ENCODE data around the gene MACROH2A2.
"Not testable (repeated sequence)": the region's sequence is repeated elsewhere in the genome, so short reads cannot be mapped to it uniquely, and the experiment has no call there.

Gene MACROH2A2

DNA sequence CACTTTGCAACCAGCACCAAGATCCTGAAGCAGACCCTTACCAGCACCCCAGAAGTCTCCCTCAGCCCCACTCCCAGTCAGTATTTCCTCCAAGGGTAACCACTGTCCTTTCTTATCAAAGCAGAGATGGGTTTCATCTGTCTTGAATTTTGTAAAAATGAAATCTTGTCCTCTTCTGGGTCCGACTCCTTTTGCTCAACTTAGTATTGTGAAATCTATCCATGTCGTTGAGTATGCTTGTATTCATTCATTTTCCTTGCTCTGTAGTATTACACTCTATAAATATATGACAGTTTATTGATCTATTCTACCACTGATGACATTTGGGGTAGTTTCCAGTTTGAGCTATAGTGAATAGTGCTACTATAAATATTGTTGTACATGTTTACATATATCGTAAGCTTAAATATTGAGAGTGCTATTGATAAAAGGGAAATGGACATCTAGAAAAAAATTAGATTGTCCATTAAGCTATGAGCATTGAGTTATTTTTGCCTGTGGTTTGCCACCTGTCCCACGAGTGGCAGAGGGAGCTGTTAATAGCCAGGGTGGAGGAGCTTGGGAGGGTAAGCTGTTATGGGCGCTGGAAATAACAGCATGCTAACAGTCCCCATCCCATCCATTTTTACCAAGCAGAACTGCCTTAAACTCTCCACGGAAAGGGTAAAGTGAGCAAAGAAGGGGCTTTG is 43.5 kb downstream of the MACROH2A2 start:
- no peak for DNase-seq (ENCODE audit: insufficient read length, low spot score)
- TF ChIP-seq TAF1 (IDR thresholded peaks at IDR 0.05; ENCODE audit: low read depth, low read length): no peak
- no peak for TF ChIP-seq POLR2AphosphoS5 (IDR thresholded peaks at IDR 0.05; ENCODE audit: low read depth, low read length)
- no peak for TF ChIP-seq POU2F2 (IDR thresholded peaks at IDR 0.05; ENCODE audit: low read depth, low read length)
- no peak for TF ChIP-seq PAX5 (IDR thresholded peaks at IDR 0.05; ENCODE audit: insufficient read depth, low read length, severe bottlenecking)
- no peak for TF ChIP-seq SPI1 (IDR thresholded peaks at IDR 0.05; ENCODE audit: low read depth, low read length)
- TF ChIP-seq POLR2A (IDR thresholded peaks at IDR 0.05; ENCODE audit: low read depth, low read length): no peak
- no peak for FAIRE-seq

DNA sequence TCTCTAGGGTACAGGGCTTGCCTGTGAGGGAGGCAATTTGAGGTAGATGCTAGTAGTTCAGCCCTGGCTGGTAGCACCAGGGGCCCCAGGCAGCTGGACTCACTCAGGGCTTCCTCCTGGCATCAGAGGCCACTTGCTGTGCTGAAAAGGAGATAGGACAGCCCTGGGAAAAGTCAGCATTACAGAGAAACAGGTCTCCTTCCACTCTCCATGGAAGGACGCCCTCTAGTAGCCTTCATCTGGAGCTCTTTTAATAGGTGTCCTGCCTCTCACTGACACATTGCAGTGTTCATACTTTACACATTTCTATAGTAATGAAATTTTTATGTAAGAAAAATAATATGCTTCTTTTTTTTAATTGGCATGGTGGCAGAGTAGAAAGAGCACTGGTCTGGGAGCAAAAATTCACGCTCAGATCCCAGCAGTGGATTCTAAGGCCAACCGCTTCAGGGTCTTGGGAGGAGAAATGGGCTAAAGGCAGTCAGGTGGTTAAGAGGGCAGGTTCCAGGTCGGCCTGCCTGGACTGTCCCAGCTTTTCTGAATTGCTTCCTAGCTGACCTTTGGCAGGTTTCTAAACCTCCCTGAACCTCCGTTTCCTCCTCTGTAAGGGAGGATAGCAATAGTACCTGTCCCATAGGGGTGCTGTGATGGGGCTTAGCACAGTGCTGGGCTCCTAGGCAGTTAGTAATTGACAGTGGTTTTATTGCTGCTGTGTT is 44.2 kb downstream of the MACROH2A2 start:
- no peak for TF ChIP-seq POU2F2 (IDR thresholded peaks at IDR 0.05; ENCODE audit: low read depth, low read length)
- no peak for TF ChIP-seq SPI1 (IDR thresholded peaks at IDR 0.05; ENCODE audit: low read depth, low read length)
- no peak for TF ChIP-seq TAF1 (IDR thresholded peaks at IDR 0.05; ENCODE audit: low read depth, low read length)
- TF ChIP-seq PAX5 (IDR thresholded peaks at IDR 0.05; ENCODE audit: insufficient read depth, low read length, severe bottlenecking): no peak
- TF ChIP-seq POLR2AphosphoS5 (IDR thresholded peaks at IDR 0.05; ENCODE audit: low read depth, low read length): no peak
- TF ChIP-seq POLR2A (IDR thresholded peaks at IDR 0.05; ENCODE audit: low read depth, low read length): no peak
- no peak for FAIRE-seq
- DNase-seq (ENCODE audit: insufficient read length, low spot score): no peak

- FAIRE-seq (no peak), DNase-seq (ENCODE audit: insufficient read length, low spot score) (no peak)
- no peak for TF ChIP-seq TAF1 (IDR thresholded peaks at IDR 0.05; ENCODE audit: low read depth, low read length)
- TF ChIP-seq SPI1 (IDR thresholded peaks at IDR 0.05; ENCODE audit: low read depth, low read length): no peak
- no peak for TF ChIP-seq POLR2AphosphoS5 (IDR thresholded peaks at IDR 0.05; ENCODE audit: low read depth, low read length)
- TF ChIP-seq POLR2A (IDR thresholded peaks at IDR 0.05; ENCODE audit: low read depth, low read length): no peak
- TF ChIP-seq POU2F2 (IDR thresholded peaks at IDR 0.05; ENCODE audit: low read depth, low read length): no peak
- TF ChIP-seq PAX5 (IDR thresholded peaks at IDR 0.05; ENCODE audit: insufficient read depth, low read length, severe bottlenecking): no peak
Measured at GRCh38 chr10:70097459-70097858, 44.8 kb downstream of the MACROH2A2 start.

DNA sequence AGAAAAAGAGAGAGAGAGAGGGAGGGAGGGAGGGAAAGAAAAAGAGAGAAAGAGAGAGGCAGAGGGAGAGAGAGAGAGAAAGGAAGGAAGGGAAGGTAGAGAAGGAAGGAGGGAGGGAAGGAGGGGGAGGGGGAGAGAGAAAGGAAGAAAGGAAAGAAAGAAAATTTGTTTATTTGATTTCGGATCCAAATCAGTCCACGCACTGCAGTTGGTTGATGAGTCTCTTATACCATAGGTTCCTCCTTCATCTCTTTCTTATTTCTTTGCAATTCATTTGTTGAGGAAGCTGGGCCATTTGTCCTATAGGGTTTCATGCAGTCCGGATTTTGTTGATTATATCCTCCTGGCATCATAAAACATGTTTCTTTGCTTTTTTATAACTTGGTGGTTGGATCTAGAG is 45.6 kb downstream of the MACROH2A2 start:
- DNase-seq (ENCODE audit: insufficient read length, low spot score): no peak
- TF ChIP-seq TAF1 (IDR thresholded peaks at IDR 0.05; ENCODE audit: low read depth, low read length) (no peak), SPI1 (IDR thresholded peaks at IDR 0.05; ENCODE audit: low read depth, low read length) (no peak), POLR2AphosphoS5 (IDR thresholded peaks at IDR 0.05; ENCODE audit: low read depth, low read length) (no peak), PAX5 (IDR thresholded peaks at IDR 0.05; ENCODE audit: insufficient read depth, low read length, severe bottlenecking) (no peak), POU2F2 (IDR thresholded peaks at IDR 0.05; ENCODE audit: low read depth, low read length) (no peak), POLR2A (IDR thresholded peaks at IDR 0.05; ENCODE audit: low read depth, low read length) (no peak)
- FAIRE-seq: no peak

DNA sequence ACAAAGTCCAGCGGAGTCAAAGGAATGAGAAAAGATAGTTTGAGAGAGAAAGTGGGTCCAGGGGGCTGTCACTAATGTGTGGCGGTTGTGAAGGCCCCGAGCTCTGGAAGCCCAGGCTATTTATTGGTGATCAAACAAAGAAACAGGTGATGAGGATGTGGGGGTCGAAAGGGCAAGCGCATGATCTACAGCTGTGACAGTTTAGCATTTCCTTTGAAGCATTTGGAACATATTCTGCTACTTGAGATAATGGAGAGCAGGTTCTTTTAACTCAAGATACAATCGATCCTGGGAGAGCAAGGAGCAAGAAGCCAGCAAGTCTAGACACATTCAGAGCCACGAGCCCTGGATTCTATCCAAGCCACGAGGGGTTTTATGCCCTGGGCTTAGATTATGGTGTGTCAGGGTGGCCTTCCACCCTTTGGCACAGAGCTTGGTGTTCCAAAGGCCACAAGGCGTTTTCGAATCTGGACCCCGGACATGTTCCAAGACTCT is 48.5 kb downstream of the MACROH2A2 start:
- not testable (repeated sequence) for FAIRE-seq

GRCh38 chr10:70101668-70102067 is 49.0 kb downstream of the MACROH2A2 start:
- TF ChIP-seq TAF1 (IDR thresholded peaks at IDR 0.05; ENCODE audit: low read depth, low read length): no peak
- no peak for TF ChIP-seq SPI1 (IDR thresholded peaks at IDR 0.05; ENCODE audit: low read depth, low read length)
- no peak for TF ChIP-seq POU2F2 (IDR thresholded peaks at IDR 0.05; ENCODE audit: low read depth, low read length)
- FAIRE-seq (no peak), DNase-seq (ENCODE audit: insufficient read length, low spot score) (no peak)

More for the DNA sequence above, 48.5 kb downstream of the MACROH2A2 start:
- not testable (repeated sequence) for DNase-seq (ENCODE audit: insufficient read length, low spot score)

GRCh38 chr10:70106958-70107791 is 54.5 kb downstream of the MACROH2A2 start:
- peak; percentile 69 for FAIRE-seq
- TF ChIP-seq SPI1 (IDR thresholded peaks at IDR 0.05; ENCODE audit: low read depth, low read length): peak; percentile 49; the same call in 1 of the 2 replicates
- TF ChIP-seq TAF1 (IDR thresholded peaks at IDR 0.05; ENCODE audit: low read depth, low read length): no peak
- no peak for DNase-seq (ENCODE audit: insufficient read length, low spot score)

- TF ChIP-seq SPI1 (IDR thresholded peaks at IDR 0.05; ENCODE audit: low read depth, low read length) (no peak), POLR2A (IDR thresholded peaks at IDR 0.05; ENCODE audit: low read depth, low read length) (no peak), POLR2AphosphoS5 (IDR thresholded peaks at IDR 0.05; ENCODE audit: low read depth, low read length) (no peak), PAX5 (IDR thresholded peaks at IDR 0.05; ENCODE audit: insufficient read depth, low read length, severe bottlenecking) (no peak), TAF1 (IDR thresholded peaks at IDR 0.05; ENCODE audit: low read depth, low read length) (no peak)
- FAIRE-seq (no peak), DNase-seq (ENCODE audit: insufficient read length, low spot score) (no peak)
Measured at GRCh38 chr10:70109064-70109729, 56.6 kb downstream of the MACROH2A2 start.

DNA sequence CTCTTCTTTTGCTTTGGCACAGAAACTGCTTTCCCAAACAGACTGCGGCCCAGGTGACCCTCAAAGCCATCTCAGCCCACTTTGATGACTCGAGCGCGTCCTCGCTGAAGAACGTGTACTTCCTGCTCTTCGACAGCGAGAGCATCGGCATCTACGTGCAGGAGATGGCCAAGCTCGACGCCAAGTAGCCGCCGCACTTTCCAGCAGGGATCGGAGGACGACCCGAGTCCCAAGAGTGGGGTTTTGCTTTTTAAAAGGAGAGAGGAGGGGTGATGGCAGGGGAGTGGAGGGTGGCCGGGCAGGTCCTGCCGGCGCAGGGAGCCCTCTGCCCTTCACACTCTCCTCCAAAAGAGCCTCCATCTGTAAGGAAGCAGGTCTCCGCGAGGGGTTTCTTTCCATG is 58.9 kb downstream of the MACROH2A2 start:
- FAIRE-seq (no peak), DNase-seq (ENCODE audit: insufficient read length, low spot score) (no peak)
- no peak for TF ChIP-seq PAX5 (IDR thresholded peaks at IDR 0.05; ENCODE audit: insufficient read depth, low read length, severe bottlenecking)
- TF ChIP-seq SPI1 (IDR thresholded peaks at IDR 0.05; ENCODE audit: low read depth, low read length): no peak
- TF ChIP-seq POLR2AphosphoS5 (IDR thresholded peaks at IDR 0.05; ENCODE audit: low read depth, low read length): no peak
- no peak for TF ChIP-seq POLR2A (IDR thresholded peaks at IDR 0.05; ENCODE audit: low read depth, low read length)
- TF ChIP-seq TAF1 (IDR thresholded peaks at IDR 0.05; ENCODE audit: low read depth, low read length): no peak
- no peak for TF ChIP-seq POU2F2 (IDR thresholded peaks at IDR 0.05; ENCODE audit: low read depth, low read length)

All from GM12891 (cell line).